Measurements from ENCODE around the gene CXCL3.
"Not testable (repeated sequence)": the region's sequence is repeated elsewhere in the genome, so short reads cannot be mapped to it uniquely, and the experiment has no call there.

Gene CXCL3

GRCh38 chr4:74038425-74039314 is at the start of gene CXCL3:
CXCL3 (minus strand) TSS chr4:74038689; CDS start chr4:74038611, 78 bp downstream.
- DNase-seq (ENCODE audit: low spot score in 2 of 2): no peak
- H3K4me3 Mint-ChIP-seq: peak within 1 kb of the TSS; percentile 46
- H3K9me3 Mint-ChIP-seq: no peaks in the 10 kb centered on the region
- peak; percentile 43 for ATAC-seq
- H3K4me1 Mint-ChIP-seq: peaks cover 12% of the 10 kb centered on the region
- no peaks in the 10 kb centered on the region for H3K36me3 Mint-ChIP-seq
- no peak within 1 kb of the TSS for H3K27ac Mint-ChIP-seq

DNA sequence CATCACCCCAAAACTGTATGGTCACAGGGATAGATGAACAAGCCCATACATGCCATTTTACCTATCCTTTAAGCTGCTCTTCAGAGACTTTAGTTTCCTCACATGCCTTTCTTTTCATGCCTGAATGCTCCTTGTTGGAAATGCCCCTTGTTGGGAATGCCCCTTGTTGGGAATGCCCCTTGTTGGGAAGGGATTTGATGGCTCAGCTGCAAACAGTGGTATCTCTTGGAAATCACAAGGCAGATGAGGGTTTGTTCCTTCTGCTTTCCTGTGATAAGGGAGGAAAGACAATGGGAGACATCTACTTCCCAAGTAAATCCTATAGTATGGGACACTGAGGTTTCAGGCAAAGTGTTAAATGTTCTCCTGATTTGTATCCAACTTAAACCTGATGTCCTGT is 49.0 kb upstream of the CXCL3 start:
- Mint-ChIP-seq H3K27ac (no peak overlapping the region), H3K4me1 (no peaks in the 10 kb centered on the region), H3K36me3 (no peaks in the 10 kb centered on the region), H3K4me3 (no peak overlapping the region), H3K9me3 (no peaks in the 10 kb centered on the region)
- DNase-seq (ENCODE audit: low spot score in 2 of 2): no peak
- no peak for ATAC-seq

- DNase-seq (ENCODE audit: low spot score in 2 of 2) (no peak), ATAC-seq (no peak)
- Mint-ChIP-seq H3K36me3 (no peaks in the 10 kb centered on the region), H3K4me1 (no peaks in the 10 kb centered on the region), H3K4me3 (no peak overlapping the region), H3K27ac (no peak overlapping the region), H3K9me3 (peaks cover 2% of the 10 kb centered on the region)
These were observed 47.2 kb upstream of the CXCL3 start for GRCh38 chr4:74085669-74086068.

DNA sequence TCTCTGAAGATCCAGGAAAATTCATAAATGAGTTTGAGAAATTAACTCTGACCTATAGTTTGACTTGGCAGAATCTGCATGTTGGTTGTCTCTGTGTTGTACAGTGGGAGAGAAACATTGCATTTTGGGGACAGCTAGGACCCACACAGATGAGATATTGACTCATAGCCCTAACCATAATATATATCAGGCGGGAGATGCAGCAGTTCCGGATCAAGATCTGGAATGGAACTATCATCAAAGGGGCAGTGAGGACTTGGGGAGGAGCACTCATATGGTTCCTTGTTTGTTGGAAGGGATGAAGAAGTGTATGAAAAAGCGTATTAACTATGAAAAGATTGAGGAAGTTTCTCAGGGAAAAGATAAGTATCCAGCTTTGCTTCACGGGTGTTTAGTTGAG is 46.5 kb upstream of the CXCL3 start:
- DNase-seq (ENCODE audit: low spot score in 2 of 2): no peak
- H3K27ac Mint-ChIP-seq: no peak overlapping the region
- no peaks in the 10 kb centered on the region for H3K4me1 Mint-ChIP-seq
- H3K36me3 Mint-ChIP-seq: no peaks in the 10 kb centered on the region
- ATAC-seq: no peak
- peaks cover 2% of the 10 kb centered on the region for H3K9me3 Mint-ChIP-seq
- no peak overlapping the region for H3K4me3 Mint-ChIP-seq

DNA sequence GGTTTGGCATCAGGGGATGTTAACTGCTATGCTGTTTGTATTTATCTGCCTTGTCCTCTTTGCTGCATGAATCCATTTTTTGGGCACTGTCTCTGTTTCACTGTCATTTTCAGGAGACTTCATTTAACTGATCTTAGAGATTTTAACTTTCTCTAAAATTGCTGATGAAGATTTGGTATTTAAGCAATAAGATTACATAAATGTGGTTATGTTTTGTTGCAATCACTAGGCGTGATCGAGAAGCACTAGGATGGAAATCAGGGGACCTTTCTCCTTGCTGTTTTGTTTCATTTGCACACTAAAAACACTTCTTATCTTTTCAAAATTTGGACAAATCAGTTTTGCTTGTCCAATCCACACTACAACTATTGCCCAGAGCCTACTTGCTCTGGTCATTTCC is 45.1 kb upstream of the CXCL3 start:
- Mint-ChIP-seq H3K4me3 (no peak overlapping the region), H3K9me3 (peaks cover 5% of the 10 kb centered on the region), H3K4me1 (no peaks in the 10 kb centered on the region), H3K36me3 (no peaks in the 10 kb centered on the region), H3K27ac (no peak overlapping the region)
- DNase-seq (ENCODE audit: low spot score in 2 of 2) (no peak), ATAC-seq (no peak)

DNA sequence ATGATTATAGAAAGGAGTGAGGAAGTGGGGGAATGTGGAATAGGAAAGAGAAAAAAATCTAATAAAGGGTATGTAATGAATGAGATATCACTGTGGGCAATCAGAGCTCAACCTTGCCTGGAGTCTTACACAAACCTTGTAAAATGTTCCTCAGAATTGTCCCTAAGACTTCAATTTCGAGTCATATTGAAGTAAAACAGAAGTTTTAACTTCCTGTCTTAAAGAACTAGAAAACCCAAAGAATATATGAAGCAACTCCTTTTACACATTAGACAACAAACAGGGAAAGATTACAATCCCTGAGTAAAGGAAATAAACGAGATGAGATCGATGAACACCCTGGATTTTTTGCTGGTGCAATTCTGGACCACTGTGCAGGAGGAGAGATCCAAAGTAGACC is 42.5 kb upstream of the CXCL3 start:
- no peaks in the 10 kb centered on the region for H3K36me3 Mint-ChIP-seq
- no peaks in the 10 kb centered on the region for H3K4me1 Mint-ChIP-seq
- ATAC-seq (no peak), DNase-seq (ENCODE audit: low spot score in 2 of 2) (no peak)
- H3K9me3 Mint-ChIP-seq: peaks cover 5% of the 10 kb centered on the region
- H3K27ac Mint-ChIP-seq: no peak overlapping the region
- H3K4me3 Mint-ChIP-seq: no peak overlapping the region

- H3K36me3 Mint-ChIP-seq; H3K4me1 Mint-ChIP-seq; DNase-seq (ENCODE audit: low spot score in 2 of 2); H3K27ac Mint-ChIP-seq; ATAC-seq; H3K4me3 Mint-ChIP-seq; H3K9me3 Mint-ChIP-seq: not testable (repeated sequence)
These were observed 41.9 kb upstream of the CXCL3 start for GRCh38 chr4:74080351-74080750.

GRCh38 chr4:74079024-74079423 is 40.5 kb upstream of the CXCL3 start:
- H3K9me3 Mint-ChIP-seq; ATAC-seq; H3K4me3 Mint-ChIP-seq; DNase-seq (ENCODE audit: low spot score in 2 of 2); H3K36me3 Mint-ChIP-seq; H3K4me1 Mint-ChIP-seq; H3K27ac Mint-ChIP-seq: not testable (repeated sequence)

DNA sequence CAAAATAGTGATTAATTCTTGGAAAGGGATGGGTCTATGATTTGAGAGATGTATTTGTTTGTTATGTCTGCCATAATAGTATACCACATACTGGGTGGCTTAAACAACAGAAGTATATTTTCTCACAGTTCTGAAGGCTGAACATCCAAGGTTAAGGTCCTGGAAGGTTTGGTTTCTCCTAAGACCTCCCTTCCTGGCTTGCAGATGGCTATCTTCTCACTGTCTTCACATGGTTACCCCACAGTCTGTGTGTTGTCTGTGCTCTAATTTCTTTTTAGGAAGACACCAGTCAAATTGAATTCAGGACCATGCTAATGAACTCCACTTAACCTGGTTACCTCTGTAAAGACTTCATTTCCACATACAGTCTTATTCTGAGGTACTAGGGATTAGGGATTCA is 34.9 kb upstream of the CXCL3 start:
- no peak for ATAC-seq

GRCh38 chr4:74072739-74073138 is 34.2 kb upstream of the CXCL3 start:
- DNase-seq (ENCODE audit: low spot score in 2 of 2) (no peak), ATAC-seq (no peak)
- Mint-ChIP-seq H3K27ac (no peak overlapping the region), H3K4me1 (no peaks in the 10 kb centered on the region), H3K36me3 (no peaks in the 10 kb centered on the region), H3K4me3 (no peak overlapping the region), H3K9me3 (no peaks in the 10 kb centered on the region)

More for the DNA sequence above, 34.9 kb upstream of the CXCL3 start:
- DNase-seq (ENCODE audit: low spot score in 2 of 2): no peak
- no peak overlapping the region for H3K4me3 Mint-ChIP-seq
- no peaks in the 10 kb centered on the region for H3K36me3 Mint-ChIP-seq
- no peaks in the 10 kb centered on the region for H3K9me3 Mint-ChIP-seq
- H3K4me1 Mint-ChIP-seq: no peaks in the 10 kb centered on the region
- H3K27ac Mint-ChIP-seq: no peak overlapping the region

DNA sequence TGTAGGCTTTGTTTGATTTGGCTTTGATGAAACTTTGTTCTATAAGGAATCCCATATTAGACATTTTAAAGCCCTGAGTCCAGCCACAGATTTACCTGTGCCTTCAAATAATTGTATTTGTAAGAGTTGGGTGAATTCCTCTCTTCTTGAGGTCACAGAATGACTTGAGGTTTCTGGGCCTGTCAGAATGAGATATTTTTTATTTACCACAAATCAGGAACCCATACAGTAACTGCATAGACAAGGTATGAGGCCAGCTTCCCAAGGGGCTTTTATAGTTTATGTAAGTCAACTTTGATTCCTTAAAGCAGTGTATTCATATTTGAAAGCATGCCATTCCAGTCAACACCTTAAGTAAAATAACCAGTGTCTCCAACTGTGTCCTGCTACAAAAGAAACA is 29.1 kb upstream of the CXCL3 start:
- Mint-ChIP-seq H3K9me3 (no peaks in the 10 kb centered on the region), H3K27ac (no peak overlapping the region), H3K36me3 (no peaks in the 10 kb centered on the region), H3K4me1 (no peaks in the 10 kb centered on the region), H3K4me3 (no peak overlapping the region)
- DNase-seq (ENCODE audit: low spot score in 2 of 2) (no peak), ATAC-seq (no peak)

DNA sequence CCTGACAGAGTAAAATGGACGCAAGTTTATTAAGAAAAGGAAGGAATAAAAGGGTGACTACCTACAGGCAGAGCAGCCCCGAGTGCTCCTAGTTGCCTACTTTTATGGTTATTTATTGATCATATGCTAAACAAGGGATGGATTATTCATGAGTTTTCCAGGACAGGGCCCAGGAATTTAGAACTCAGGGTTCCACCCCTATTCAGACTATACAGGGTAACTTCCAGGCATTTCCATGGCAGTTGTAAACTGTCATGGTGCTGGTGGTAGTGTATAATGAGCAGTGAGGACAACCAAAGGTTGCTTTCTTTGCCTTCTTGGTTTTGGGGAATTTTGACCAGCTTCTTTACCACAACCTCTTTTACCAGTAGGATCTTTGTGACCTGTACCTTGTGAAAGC is 27.7 kb upstream of the CXCL3 start:
- DNase-seq (ENCODE audit: low spot score in 2 of 2): no peak
- Mint-ChIP-seq H3K9me3 (no peaks in the 10 kb centered on the region), H3K4me3 (no peak overlapping the region), H3K4me1 (no peaks in the 10 kb centered on the region), H3K27ac (no peak overlapping the region), H3K36me3 (no peaks in the 10 kb centered on the region)
- ATAC-seq: no peak

DNA sequence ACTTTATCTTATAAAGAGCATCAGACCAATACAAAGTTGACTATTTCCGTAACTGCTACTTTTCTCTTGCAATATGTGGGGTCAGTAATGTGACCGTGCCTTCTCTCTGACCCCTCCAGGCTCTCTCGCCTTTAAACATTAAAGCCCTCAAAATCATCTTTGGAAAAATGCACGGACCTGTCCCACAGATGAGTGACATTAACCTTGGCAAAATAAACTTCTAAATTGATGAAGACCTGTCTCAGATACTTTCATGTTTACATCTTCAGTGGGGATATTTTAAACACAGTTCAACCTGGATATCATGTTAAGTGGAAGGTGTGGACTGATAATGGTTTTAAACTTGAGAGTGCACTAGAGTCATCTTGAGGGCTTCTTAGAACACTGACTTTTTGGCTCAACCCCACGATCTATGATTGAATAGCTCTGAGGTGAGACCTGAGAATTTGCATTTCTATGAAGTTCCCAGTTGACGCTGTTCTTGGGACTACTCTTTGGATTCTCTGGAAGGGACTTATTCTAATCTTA is 26.7 kb upstream of the CXCL3 start:
- Mint-ChIP-seq H3K4me3 (no peak overlapping the region), H3K9me3 (no peaks in the 10 kb centered on the region), H3K27ac (no peak overlapping the region), H3K4me1 (no peaks in the 10 kb centered on the region), H3K36me3 (no peaks in the 10 kb centered on the region)
- ATAC-seq (no peak), DNase-seq (ENCODE audit: low spot score in 2 of 2) (no peak)

GRCh38 chr4:74063859-74064258 is 25.4 kb upstream of the CXCL3 start:
- Mint-ChIP-seq H3K4me1 (no peaks in the 10 kb centered on the region), H3K4me3 (no peak overlapping the region), H3K9me3 (no peaks in the 10 kb centered on the region), H3K36me3 (no peaks in the 10 kb centered on the region), H3K27ac (no peak overlapping the region)
- DNase-seq (ENCODE audit: low spot score in 2 of 2) (no peak), ATAC-seq (no peak)

DNA sequence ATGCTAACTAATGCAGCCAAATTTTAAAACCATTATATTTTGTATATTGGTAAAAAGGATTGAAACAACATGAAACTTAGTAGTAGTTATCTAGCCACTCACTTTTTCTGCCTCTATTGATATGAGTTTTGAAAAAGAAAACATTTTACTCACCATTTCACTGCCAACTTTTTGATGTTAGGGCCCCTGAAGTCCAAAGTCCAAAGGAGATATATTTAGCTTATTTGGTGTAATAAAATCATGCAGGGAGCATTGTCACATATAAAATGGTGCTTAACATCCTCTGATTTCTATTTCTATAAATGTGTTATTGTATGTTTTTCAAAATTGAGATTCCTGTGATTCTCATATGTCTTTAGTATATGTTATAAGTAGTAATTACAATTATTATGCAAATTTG is 24.5 kb upstream of the CXCL3 start:
- no peak overlapping the region for H3K4me3 Mint-ChIP-seq
- H3K27ac Mint-ChIP-seq: no peak overlapping the region
- DNase-seq (ENCODE audit: low spot score in 2 of 2): no peak
- no peaks in the 10 kb centered on the region for H3K4me1 Mint-ChIP-seq
- no peaks in the 10 kb centered on the region for H3K9me3 Mint-ChIP-seq
- H3K36me3 Mint-ChIP-seq: no peaks in the 10 kb centered on the region
- no peak for ATAC-seq

GRCh38 chr4:74061430-74061829 is 22.9 kb upstream of the CXCL3 start:
- DNase-seq (ENCODE audit: low spot score in 2 of 2): no peak
- ATAC-seq: no peak
- H3K4me3 Mint-ChIP-seq: no peak overlapping the region
- no peaks in the 10 kb centered on the region for H3K4me1 Mint-ChIP-seq
- no peaks in the 10 kb centered on the region for H3K36me3 Mint-ChIP-seq
- H3K9me3 Mint-ChIP-seq: no peaks in the 10 kb centered on the region
- H3K27ac Mint-ChIP-seq: no peak overlapping the region
